GM13977 (cell line): Measurements from ENCODE around the gene ABCC6.

Experiments
- DNase-seq: peaks from one replicate; pipeline ENCODE4 v3.0.0; 2012; ENCODE audit warnings: low spot score
- in situ Hi-C: fragments of 300-500 bp; cut with MboI; formaldehyde crosslinking; loops from one replicate; pipeline ENCODE4 v1.12.0; 2022; ENCODE audit warnings: low sequenced_read_pairs, low pct_unique_long_range_greater_than_20kb, mixed read lengths, inconsistent platforms; ENCODE audit not compliant: unreplicated experiment
- TF ChIP-seq, protein P1 (sequence below): IDR thresholded peaks from 2 replicates; pipeline ENCODE4 v1.5.1; 2012; ENCODE audit warnings: mild to moderate bottlenecking, control low read depth; ENCODE audit not compliant: insufficient read depth; ENCODE audit errors: extremely low read depth, missing control alignments

The ABCC6 gene

GRCh38 chr16:16131204-16131603 lies 92.1 kb downstream of the ABCC6 start:
- in situ Hi-C loops = no loop called here
- no peak for DNase-seq
- TF ChIP-seq, protein P1, sequence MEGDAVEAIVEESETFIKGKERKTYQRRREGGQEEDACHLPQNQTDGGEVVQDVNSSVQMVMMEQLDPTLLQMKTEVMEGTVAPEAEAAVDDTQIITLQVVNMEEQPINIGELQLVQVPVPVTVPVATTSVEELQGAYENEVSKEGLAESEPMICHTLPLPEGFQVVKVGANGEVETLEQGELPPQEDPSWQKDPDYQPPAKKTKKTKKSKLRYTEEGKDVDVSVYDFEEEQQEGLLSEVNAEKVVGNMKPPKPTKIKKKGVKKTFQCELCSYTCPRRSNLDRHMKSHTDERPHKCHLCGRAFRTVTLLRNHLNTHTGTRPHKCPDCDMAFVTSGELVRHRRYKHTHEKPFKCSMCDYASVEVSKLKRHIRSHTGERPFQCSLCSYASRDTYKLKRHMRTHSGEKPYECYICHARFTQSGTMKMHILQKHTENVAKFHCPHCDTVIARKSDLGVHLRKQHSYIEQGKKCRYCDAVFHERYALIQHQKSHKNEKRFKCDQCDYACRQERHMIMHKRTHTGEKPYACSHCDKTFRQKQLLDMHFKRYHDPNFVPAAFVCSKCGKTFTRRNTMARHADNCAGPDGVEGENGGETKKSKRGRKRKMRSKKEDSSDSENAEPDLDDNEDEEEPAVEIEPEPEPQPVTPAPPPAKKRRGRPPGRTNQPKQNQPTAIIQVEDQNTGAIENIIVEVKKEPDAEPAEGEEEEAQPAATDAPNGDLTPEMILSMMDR = no peak

DNA sequence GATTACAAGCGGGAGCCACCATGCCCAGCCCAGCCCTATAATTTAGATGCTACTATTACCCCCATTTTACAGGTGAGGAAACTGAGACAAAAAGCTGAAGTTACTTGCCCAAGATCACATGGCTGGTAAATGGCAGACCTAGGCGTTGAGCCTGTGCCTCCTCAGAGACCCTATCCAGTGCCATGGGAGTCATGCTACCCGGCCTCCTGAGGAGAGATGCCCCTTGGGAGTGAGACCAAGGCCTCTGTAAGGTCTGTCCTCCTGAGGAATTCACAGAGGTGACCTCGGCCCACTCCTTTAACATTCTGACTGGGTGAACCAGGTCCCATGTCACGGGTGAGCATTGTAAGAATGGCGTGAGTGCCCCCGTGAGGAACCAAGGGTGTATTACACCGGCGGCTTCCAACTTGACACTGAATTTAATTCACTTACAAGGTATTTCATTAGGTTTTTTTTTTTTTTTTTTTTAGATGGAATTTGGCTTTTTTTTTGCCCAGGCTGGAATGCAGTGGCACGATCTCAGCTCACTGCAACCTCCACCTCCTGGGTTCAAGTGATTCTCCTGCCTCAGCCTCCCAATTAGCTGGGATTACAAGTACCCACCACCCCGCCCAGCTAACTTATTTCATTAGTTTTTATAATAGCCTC lies 95.7 kb downstream of the ABCC6 start:
- DNase-seq = peak; percentile 80
- in situ Hi-C loops = loop anchor here (10.0 kb wide), 1 partner anchor 363 kb away; no protein-coding TSS in a partner anchor
- TF ChIP-seq, protein P1 = peak; percentile 81

- no peak for DNase-seq
- in situ Hi-C loops = loop anchor here (10.0 kb wide), 1 partner anchor 362 kb away; no protein-coding TSS in a partner anchor
- TF ChIP-seq, protein P1 = no peak
Observed at GRCh38 chr16:16126896-16127295, 96.4 kb downstream of the ABCC6 start.

- TF ChIP-seq, protein P1 = no peak
- in situ Hi-C loops = loop anchor here (10.0 kb wide), 1 partner anchor 360 kb away; no protein-coding TSS in a partner anchor
- DNase-seq = no peak
Observed at GRCh38 chr16:16124974-16125373, 98.3 kb downstream of the ABCC6 start.

DNA sequence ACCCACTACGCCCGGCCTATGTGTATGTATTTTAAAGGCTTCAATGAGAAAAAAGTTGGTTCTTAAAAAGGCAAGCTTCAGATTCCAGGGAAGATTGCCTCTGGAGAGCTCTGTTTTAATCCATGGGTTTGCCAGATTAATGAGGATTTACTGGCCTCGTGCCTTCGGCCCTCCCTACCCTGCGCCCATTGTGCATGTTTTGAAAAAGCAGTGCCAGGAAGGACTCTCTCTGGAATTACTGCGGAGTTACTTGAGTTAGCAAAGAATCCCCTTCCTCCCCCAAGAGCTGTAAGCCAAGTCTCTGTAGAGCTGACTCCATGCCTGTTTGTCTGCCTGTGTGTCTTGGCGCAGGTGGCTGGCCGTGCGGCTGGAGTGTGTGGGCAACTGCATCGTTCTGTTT lies 98.9 kb downstream of the ABCC6 start:
- in situ Hi-C loops = loop anchor here (10.0 kb wide), 1 partner anchor 360 kb away; no protein-coding TSS in a partner anchor
- TF ChIP-seq, protein P1 = no peak
- DNase-seq = no peak

DNA sequence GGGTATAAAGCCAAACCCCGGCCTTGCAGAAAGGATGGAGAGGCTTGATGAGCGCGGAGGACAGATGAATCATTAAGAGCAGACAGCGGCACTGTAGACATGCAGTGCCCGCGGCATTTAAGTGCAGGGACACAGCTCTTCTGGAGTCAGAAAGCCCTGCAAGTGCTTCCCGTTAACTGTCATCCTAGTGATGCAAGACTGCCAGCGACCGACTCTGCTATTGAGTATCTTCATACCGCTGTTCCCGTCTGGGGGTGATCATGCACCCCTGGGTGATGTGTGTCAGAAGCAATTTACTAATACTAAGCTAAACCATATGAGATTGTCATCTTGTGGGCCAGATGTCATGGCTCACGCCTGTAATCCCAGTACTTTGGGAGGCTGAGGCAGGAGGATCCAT lies 101.0 kb downstream of the ABCC6 start:
- TF ChIP-seq, protein P1 = no peak
- in situ Hi-C loops = loop anchor here (10.0 kb wide), 1 partner anchor 357 kb away; no protein-coding TSS in a partner anchor
- DNase-seq = no peak
